TTC549 (cell line): Measurements from ENCODE around the gene MYO1D.
"Not testable (repeated sequence)": the region's sequence is repeated elsewhere in the genome, so short reads cannot be mapped to it uniquely, and the experiment has no call there.

ENCODE experiments used
- FAIRE-seq: peaks from 2 replicates; lab custom pipeline; 2012; peaks lifted over from hg19 to GRCh38; lab: Jason Lieb, UNC

MYO1D gene

GRCh38 chr17:32671896-32672295 lies 205.0 kb downstream of the MYO1D start:
- FAIRE-seq, result no peak

GRCh38 chr17:32664936-32665583 lies 211.9 kb downstream of the MYO1D start:
- no peak for FAIRE-seq

- no peak for FAIRE-seq
Observed at GRCh38 chr17:32660496-32660985, 216.4 kb downstream of the MYO1D start.

- FAIRE-seq, result no peak
Observed at GRCh38 chr17:32659419-32659842, 217.5 kb downstream of the MYO1D start.

GRCh38 chr17:32658470-32659418 lies 218.2 kb downstream of the MYO1D start:
- no peak for FAIRE-seq

- no peak for FAIRE-seq
Observed at GRCh38 chr17:32656886-32657285, 220.0 kb downstream of the MYO1D start.

- FAIRE-seq, result no peak
Observed at GRCh38 chr17:32654324-32654723, 222.6 kb downstream of the MYO1D start.

- FAIRE-seq, result no peak
Observed at GRCh38 chr17:32651084-32651483, 225.8 kb downstream of the MYO1D start.

GRCh38 chr17:32648450-32648849 lies 228.5 kb downstream of the MYO1D start:
- FAIRE-seq, result no peak

GRCh38 chr17:32646941-32647340 lies 230.0 kb downstream of the MYO1D start:
- no peak for FAIRE-seq

- not testable (repeated sequence) for FAIRE-seq
Observed at GRCh38 chr17:32641514-32641913, 235.4 kb downstream of the MYO1D start.

- no peak for FAIRE-seq
Observed at GRCh38 chr17:32636598-32637218, 240.2 kb downstream of the MYO1D start.

- no peak for FAIRE-seq
Observed at GRCh38 chr17:32634167-32634566, 242.8 kb downstream of the MYO1D start.

- FAIRE-seq, result no peak
Observed at GRCh38 chr17:32631341-32632096, 245.4 kb downstream of the MYO1D start.

- FAIRE-seq, result no peak
Observed at GRCh38 chr17:32629563-32630190, 247.2 kb downstream of the MYO1D start.

GRCh38 chr17:32628271-32629044 lies 248.5 kb downstream of the MYO1D start:
- FAIRE-seq, result no peak

- FAIRE-seq, result no peak
Observed at GRCh38 chr17:32627239-32627996, 249.5 kb downstream of the MYO1D start.

GRCh38 chr17:32626379-32626791 lies 250.5 kb downstream of the MYO1D start:
- no peak for FAIRE-seq

GRCh38 chr17:32625971-32626370 lies 251.0 kb downstream of the MYO1D start:
- FAIRE-seq, result no peak

- FAIRE-seq, result no peak
Observed at GRCh38 chr17:32623196-32623595, 253.7 kb downstream of the MYO1D start.
